Hematopoietic multipotent progenitor cell treated with erythropoietin and hydrocortisone succinate and interleukin-3 and kit ligand, for 15 days (in vitro differentiated cells): ENCODE results near the gene PCDHB16.
"Not testable (repeated sequence)": the region's sequence is repeated elsewhere in the genome, so short reads cannot be mapped to it uniquely, and the experiment has no call there.

ENCODE experiments used
- DNase-seq: peaks from one replicate; pipeline ENCODE4 v3.0.0-alpha.2; 2015; ENCODE audit warnings: low spot score

PCDHB16 gene

GRCh38 chr5:141182248-141182647 lies at the start of gene PCDHB16:
Gene PCDHB16 (plus strand): TSS chr5:141182387. CDS start chr5:141182560, 173 bp downstream.
- DNase-seq, result no peak

GRCh38 chr5:141135030-141135717 lies 47.0 kb upstream of the PCDHB16 start, which contains the start of gene PCDHB5:
Gene PCDHB5 (plus strand): TSS chr5:141135206. CDS start chr5:141135435, 229 bp downstream.
- DNase-seq, result no peak

- no peak for DNase-seq
Measured at GRCh38 chr5:141135718-141136266, 46.4 kb upstream of the PCDHB16 start.

GRCh38 chr5:141137346-141137745 lies 44.8 kb upstream of the PCDHB16 start:
- not testable (repeated sequence) for DNase-seq

- DNase-seq, result no peak
Measured at GRCh38 chr5:141149812-141150211, 32.4 kb upstream of the PCDHB16 start, which contains the start of gene PCDHB6. Gene PCDHB6 (plus strand): TSS chr5:141150057. CDS start chr5:141150258, 201 bp downstream.

GRCh38 chr5:141150224-141150992 lies 31.8 kb upstream of the PCDHB16 start:
- DNase-seq, result no peak

- no peak for DNase-seq
Measured at GRCh38 chr5:141150993-141151325, 31.2 kb upstream of the PCDHB16 start.

GRCh38 chr5:141151632-141152031 lies 30.6 kb upstream of the PCDHB16 start:
- DNase-seq, result not testable (repeated sequence)

GRCh38 chr5:141152096-141152495 lies 30.1 kb upstream of the PCDHB16 start:
- DNase-seq, result not testable (repeated sequence)

- no peak for DNase-seq
Measured at GRCh38 chr5:141155540-141156374, 26.4 kb upstream of the PCDHB16 start.

GRCh38 chr5:141157356-141157755 lies 24.8 kb upstream of the PCDHB16 start:
- DNase-seq, result not testable (repeated sequence)

GRCh38 chr5:141157901-141158300 lies 24.3 kb upstream of the PCDHB16 start:
- not testable (repeated sequence) for DNase-seq

- DNase-seq, result no peak
Measured at GRCh38 chr5:141172381-141173204, 9.6 kb upstream of the PCDHB16 start, which contains the start of gene PCDHB7. Gene PCDHB7 (plus strand): TSS chr5:141172644. CDS start chr5:141172836, 192 bp downstream.

- DNase-seq, result not testable (repeated sequence)
Measured at GRCh38 chr5:141174291-141175104, 7.7 kb upstream of the PCDHB16 start.

GRCh38 chr5:141175933-141176332 lies 6.3 kb upstream of the PCDHB16 start:
- no peak for DNase-seq

- DNase-seq, result not testable (repeated sequence)
Measured at GRCh38 chr5:141177577-141178191, 4.5 kb upstream of the PCDHB16 start, which contains the start of gene PCDHB8. Gene PCDHB8 (plus strand): TSS chr5:141177790. CDS start chr5:141178035, 245 bp downstream.

- not testable (repeated sequence) for DNase-seq
Measured at GRCh38 chr5:141179371-141179770, 2.8 kb upstream of the PCDHB16 start.

- DNase-seq, result not testable (repeated sequence)
Measured at GRCh38 chr5:141179876-141180275, 2.3 kb upstream of the PCDHB16 start.

- no peak for DNase-seq
Measured at GRCh38 chr5:141180313-141180712, 1.9 kb upstream of the PCDHB16 start.
